HepG2 (cell line): ENCODE data around the gene IFT57. TPM values are rescaled to one million over a fixed set of nuclear protein-coding genes. Genes with fewer than 3 reads are reported as not detected.

Experiments used
- BCL6 ChIP-seq: IDR thresholded peaks from 2 replicates; pipeline ENCODE4 v1.6.1; 2016; ENCODE audit warnings: missing genetic modification reagents, missing compliant biosample characterization
- GLI4 ChIP-seq: sonication (generic); formaldehyde crosslinking; IDR thresholded peaks from 2 replicates; pipeline ENCODE4 v1.5.1; 2020; ENCODE audit warnings: missing genetic modification reagents, mild to moderate bottlenecking, moderate library complexity, borderline replicate concordance
- HNF4A ChIP-seq: sonication (generic); formaldehyde crosslinking; IDR thresholded peaks from 2 replicates; pipeline ENCODE4 v1.4.0; 2020; ENCODE audit warnings: missing genetic modification reagents
- HNRNPLL ChIP-seq: fragments of 200-400 bp; formaldehyde crosslinking; IDR thresholded peaks from 2 replicates; pipeline ENCODE4 v1.6.1; 2017; ENCODE audit warnings: mild to moderate bottlenecking, low read depth, low read length; ENCODE audit not compliant: poor library complexity, severe bottlenecking
- KLF9 ChIP-seq: IDR thresholded peaks from 2 replicates; pipeline ENCODE4 v1.6.1; 2016; ENCODE audit warnings: low read depth
- RBM39 ChIP-seq: fragments of 200-400 bp; formaldehyde crosslinking; IDR thresholded peaks from one replicate; pipeline ENCODE4 v1.6.1; 2018; ENCODE audit warnings: antibody characterized with exemption, mild to moderate bottlenecking, low read depth, low read length; ENCODE audit not compliant: poor library complexity, severe bottlenecking
- RXRB ChIP-seq: IDR thresholded peaks from 2 replicates; pipeline ENCODE4 v1.6.1; 2016; ENCODE audit warnings: borderline replicate concordance, missing genetic modification reagents, missing compliant biosample characterization
- SOX13 ChIP-seq, 3 experiments: fragments of 450-650 bp in 1 of 3; sonication (generic) in 1 of 3; formaldehyde crosslinking in 1 of 3; IDR thresholded peaks in 2 of 3; conservative IDR thresholded peaks in 1 of 3; 2 replicates each; pipeline versions ENCODE4 v1.5.0 to v1.6.1; 2016 to 2020; ENCODE audit warnings: antibody characterized with exemption in 1 of 3, mild to moderate bottlenecking in 1 of 3, missing compliant biosample characterization in 1 of 3, missing genetic modification reagents in 1 of 3, moderate library complexity in 1 of 3
- ZNF557 ChIP-seq: sonication (generic); formaldehyde crosslinking; IDR thresholded peaks from 2 replicates; pipeline ENCODE4 v1.4.0; 2020; ENCODE audit warnings: missing genetic modification reagents
- polyA plus RNA-seq, 8 experiments: library from polyadenylated mRNA; depleted of rRNA in 3 of 8; stranded (reverse) in 7 of 8; unstranded in 1 of 8; fragments of >200 nt; fragmentation: Illumina TruSeq in 4 of 8; extraction: Trizol in 4 of 8; gene quantifications; 2 replicates each; pipeline versions ENCODE4 v1.2.1 to v1.2.3, GENCODE V29; 2011 to 2016; ENCODE audit warnings: low read depth in 4 of 8, missing spikeins in 1 of 8, mixed read lengths in 1 of 8; ENCODE audit not compliant: insufficient read depth in 1 of 8
- total RNA-seq, 5 experiments: library from RNA; depleted of rRNA; stranded (reverse); fragments of >200 nt; fragmentation: Illumina TruSeq; extraction: Trizol; gene quantifications; 2 replicates each; pipeline ENCODE4 v1.2.3, GENCODE V29; 2016; ENCODE audit warnings: low read depth in 1 of 5
- TF ChIP-seq, protein P1 (sequence below): sonication (generic); formaldehyde crosslinking; IDR thresholded peaks from 2 replicates; pipeline ENCODE4 v1.5.0; 2020; ENCODE audit warnings: missing genetic modification reagents
- TF ChIP-seq, protein P2 (sequence below): fragments of 450-650 bp; IDR thresholded peaks from 2 replicates; pipeline ENCODE4 v1.6.1; 2017
- TF ChIP-seq, protein P3 (sequence below): IDR thresholded peaks from 2 replicates; pipeline ENCODE4 v1.6.1; 2016; ENCODE audit warnings: low read depth, borderline replicate concordance
- TF ChIP-seq, protein P4 (sequence below): IDR thresholded peaks from 2 replicates; pipeline ENCODE4 v1.4.0; 2020; ENCODE audit warnings: mild to moderate bottlenecking, missing genetic modification reagents
- TF ChIP-seq, protein P5 (sequence below): sonication (generic); formaldehyde crosslinking; conservative IDR thresholded peaks from 2 replicates; pipeline ENCODE4 v1.4.0; 2020; ENCODE audit warnings: mild to moderate bottlenecking, missing genetic modification reagents, moderate library complexity

IFT57 gene
- total and polyA plus RNA-seq, 2 of the 13 experiments (the other 11 are each of a cell fraction or from before 2014, with no cell fraction given) = 5.5 to 14.5 TPM

DNA sequence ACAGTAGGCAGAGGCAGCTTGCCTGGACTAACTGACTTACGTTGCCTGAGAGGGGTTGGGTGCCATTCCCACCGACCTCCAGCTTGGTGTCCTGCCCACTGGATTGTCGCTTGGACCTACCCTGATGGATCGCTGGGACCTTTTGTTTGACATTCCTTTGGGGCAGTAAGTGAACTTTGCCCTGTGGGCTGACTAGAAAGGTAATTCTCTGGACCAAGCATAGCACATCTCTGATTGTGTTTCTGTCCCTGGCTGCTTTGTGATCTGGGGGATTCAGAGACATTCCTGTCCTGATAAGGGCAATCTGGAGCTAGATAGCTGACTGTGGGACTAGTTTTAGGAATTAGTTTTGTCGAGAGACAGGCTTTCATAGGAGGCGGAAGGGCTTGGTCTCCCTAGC lies 19.5 kb upstream of the IFT57 start (continued):
- TF ChIP-seq SOX13 (IDR thresholded peaks at IDR 0.05) (no peak), SOX13 (CRISPR knock-in tag; conservative IDR thresholded peaks at IDR 0.05 in 1 of 2, IDR thresholded peaks at IDR 0.05 in 1 of 2) (peak in 1 of 2 experiments; percentile 64; a peak in 2 of 4 replicates), HNF4A (CRISPR knock-in tag) (peak; percentile 92), RBM39 (no peak), GLI4 (no peak), RXRB (CRISPR knock-in tag) (no peak), BCL6 (CRISPR knock-in tag) (0 out of 2 replicates have a peak, but pooled peaks have one; percentile 17), ZNF557 (CRISPR knock-in tag) (no peak), KLF9 (CRISPR knock-in tag) (no peak), HNRNPLL (no peak)
- TF ChIP-seq, protein P1, sequence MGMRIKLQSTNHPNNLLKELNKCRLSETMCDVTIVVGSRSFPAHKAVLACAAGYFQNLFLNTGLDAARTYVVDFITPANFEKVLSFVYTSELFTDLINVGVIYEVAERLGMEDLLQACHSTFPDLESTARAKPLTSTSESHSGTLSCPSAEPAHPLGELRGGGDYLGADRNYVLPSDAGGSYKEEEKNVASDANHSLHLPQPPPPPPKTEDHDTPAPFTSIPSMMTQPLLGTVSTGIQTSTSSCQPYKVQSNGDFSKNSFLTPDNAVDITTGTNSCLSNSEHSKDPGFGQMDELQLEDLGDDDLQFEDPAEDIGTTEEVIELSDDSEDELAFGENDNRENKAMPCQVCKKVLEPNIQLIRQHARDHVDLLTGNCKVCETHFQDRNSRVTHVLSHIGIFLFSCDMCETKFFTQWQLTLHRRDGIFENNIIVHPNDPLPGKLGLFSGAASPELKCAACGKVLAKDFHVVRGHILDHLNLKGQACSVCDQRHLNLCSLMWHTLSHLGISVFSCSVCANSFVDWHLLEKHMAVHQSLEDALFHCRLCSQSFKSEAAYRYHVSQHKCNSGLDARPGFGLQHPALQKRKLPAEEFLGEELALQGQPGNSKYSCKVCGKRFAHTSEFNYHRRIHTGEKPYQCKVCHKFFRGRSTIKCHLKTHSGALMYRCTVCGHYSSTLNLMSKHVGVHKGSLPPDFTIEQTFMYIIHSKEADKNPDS (CRISPR knock-in tag) = no peak
- TF ChIP-seq, protein P2, sequence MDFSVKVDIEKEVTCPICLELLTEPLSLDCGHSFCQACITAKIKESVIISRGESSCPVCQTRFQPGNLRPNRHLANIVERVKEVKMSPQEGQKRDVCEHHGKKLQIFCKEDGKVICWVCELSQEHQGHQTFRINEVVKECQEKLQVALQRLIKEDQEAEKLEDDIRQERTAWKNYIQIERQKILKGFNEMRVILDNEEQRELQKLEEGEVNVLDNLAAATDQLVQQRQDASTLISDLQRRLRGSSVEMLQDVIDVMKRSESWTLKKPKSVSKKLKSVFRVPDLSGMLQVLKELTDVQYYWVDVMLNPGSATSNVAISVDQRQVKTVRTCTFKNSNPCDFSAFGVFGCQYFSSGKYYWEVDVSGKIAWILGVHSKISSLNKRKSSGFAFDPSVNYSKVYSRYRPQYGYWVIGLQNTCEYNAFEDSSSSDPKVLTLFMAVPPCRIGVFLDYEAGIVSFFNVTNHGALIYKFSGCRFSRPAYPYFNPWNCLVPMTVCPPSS = no peak
- TF ChIP-seq, protein P3, sequence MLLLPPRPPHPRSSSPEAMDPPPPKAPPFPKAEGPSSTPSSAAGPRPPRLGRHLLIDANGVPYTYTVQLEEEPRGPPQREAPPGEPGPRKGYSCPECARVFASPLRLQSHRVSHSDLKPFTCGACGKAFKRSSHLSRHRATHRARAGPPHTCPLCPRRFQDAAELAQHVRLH (CRISPR knock-in tag) = 0 out of 2 replicates have a peak, but pooled peaks have one; percentile 31
- TF ChIP-seq, protein P4, sequence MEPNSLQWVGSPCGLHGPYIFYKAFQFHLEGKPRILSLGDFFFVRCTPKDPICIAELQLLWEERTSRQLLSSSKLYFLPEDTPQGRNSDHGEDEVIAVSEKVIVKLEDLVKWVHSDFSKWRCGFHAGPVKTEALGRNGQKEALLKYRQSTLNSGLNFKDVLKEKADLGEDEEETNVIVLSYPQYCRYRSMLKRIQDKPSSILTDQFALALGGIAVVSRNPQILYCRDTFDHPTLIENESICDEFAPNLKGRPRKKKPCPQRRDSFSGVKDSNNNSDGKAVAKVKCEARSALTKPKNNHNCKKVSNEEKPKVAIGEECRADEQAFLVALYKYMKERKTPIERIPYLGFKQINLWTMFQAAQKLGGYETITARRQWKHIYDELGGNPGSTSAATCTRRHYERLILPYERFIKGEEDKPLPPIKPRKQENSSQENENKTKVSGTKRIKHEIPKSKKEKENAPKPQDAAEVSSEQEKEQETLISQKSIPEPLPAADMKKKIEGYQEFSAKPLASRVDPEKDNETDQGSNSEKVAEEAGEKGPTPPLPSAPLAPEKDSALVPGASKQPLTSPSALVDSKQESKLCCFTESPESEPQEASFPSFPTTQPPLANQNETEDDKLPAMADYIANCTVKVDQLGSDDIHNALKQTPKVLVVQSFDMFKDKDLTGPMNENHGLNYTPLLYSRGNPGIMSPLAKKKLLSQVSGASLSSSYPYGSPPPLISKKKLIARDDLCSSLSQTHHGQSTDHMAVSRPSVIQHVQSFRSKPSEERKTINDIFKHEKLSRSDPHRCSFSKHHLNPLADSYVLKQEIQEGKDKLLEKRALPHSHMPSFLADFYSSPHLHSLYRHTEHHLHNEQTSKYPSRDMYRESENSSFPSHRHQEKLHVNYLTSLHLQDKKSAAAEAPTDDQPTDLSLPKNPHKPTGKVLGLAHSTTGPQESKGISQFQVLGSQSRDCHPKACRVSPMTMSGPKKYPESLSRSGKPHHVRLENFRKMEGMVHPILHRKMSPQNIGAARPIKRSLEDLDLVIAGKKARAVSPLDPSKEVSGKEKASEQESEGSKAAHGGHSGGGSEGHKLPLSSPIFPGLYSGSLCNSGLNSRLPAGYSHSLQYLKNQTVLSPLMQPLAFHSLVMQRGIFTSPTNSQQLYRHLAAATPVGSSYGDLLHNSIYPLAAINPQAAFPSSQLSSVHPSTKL = 0 out of 2 replicates have a peak, but pooled peaks have one; percentile 17
- TF ChIP-seq, protein P5, sequence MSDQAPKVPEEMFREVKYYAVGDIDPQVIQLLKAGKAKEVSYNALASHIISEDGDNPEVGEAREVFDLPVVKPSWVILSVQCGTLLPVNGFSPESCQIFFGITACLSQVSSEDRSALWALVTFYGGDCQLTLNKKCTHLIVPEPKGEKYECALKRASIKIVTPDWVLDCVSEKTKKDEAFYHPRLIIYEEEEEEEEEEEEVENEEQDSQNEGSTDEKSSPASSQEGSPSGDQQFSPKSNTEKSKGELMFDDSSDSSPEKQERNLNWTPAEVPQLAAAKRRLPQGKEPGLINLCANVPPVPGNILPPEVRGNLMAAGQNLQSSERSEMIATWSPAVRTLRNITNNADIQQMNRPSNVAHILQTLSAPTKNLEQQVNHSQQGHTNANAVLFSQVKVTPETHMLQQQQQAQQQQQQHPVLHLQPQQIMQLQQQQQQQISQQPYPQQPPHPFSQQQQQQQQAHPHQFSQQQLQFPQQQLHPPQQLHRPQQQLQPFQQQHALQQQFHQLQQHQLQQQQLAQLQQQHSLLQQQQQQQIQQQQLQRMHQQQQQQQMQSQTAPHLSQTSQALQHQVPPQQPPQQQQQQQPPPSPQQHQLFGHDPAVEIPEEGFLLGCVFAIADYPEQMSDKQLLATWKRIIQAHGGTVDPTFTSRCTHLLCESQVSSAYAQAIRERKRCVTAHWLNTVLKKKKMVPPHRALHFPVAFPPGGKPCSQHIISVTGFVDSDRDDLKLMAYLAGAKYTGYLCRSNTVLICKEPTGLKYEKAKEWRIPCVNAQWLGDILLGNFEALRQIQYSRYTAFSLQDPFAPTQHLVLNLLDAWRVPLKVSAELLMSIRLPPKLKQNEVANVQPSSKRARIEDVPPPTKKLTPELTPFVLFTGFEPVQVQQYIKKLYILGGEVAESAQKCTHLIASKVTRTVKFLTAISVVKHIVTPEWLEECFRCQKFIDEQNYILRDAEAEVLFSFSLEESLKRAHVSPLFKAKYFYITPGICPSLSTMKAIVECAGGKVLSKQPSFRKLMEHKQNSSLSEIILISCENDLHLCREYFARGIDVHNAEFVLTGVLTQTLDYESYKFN (CRISPR knock-in tag) = peak; percentile 26; the same call in 1 of the 2 replicates
- TF ChIP-seq, all 625 proteins: peak for 14
